HEK293 (cell line): ENCODE data around the gene PAX1.

Experiments used
- ZNF133 ChIP-seq: fragments of 450-650 bp; formaldehyde crosslinking; IDR thresholded peaks from 2 replicates; pipeline ENCODE4 v1.5.1; 2016; ENCODE audit warnings: missing biosample characterization, missing genetic modification characterization
- ZNF391 ChIP-seq: fragments of 450-650 bp; formaldehyde crosslinking; IDR thresholded peaks from 2 replicates; pipeline ENCODE4 v1.5.1; 2016; ENCODE audit warnings: low read depth, missing biosample characterization, missing genetic modification characterization, borderline replicate concordance
- ZNF510 ChIP-seq: fragments of 450-650 bp; formaldehyde crosslinking; IDR thresholded peaks from 2 replicates; pipeline ENCODE4 v1.5.1; 2018; ENCODE audit warnings: mild to moderate bottlenecking, missing genetic modification characterization, missing biosample characterization; ENCODE audit not compliant: insufficient replicate concordance
- TF ChIP-seq, protein P1 (sequence below): fragments of 450-650 bp; formaldehyde crosslinking; IDR thresholded peaks from 2 replicates; pipeline ENCODE4 v1.5.1; 2016; ENCODE audit warnings: missing biosample characterization, missing genetic modification characterization
- TF ChIP-seq, protein P2 (sequence below): fragments of 450-650 bp; formaldehyde crosslinking; IDR thresholded peaks from 2 replicates; pipeline ENCODE4 v1.5.1; 2016; ENCODE audit warnings: missing biosample characterization, missing genetic modification characterization

GRCh38 chr20:21741266-21741665 lies 35.8 kb downstream of the PAX1 start:
- TF ChIP-seq ZNF133 (no peak), ZNF391 (tag by site-specific recombination) (no peak), ZNF510 (tag by site-specific recombination) (no peak)
- TF ChIP-seq, protein P1, sequence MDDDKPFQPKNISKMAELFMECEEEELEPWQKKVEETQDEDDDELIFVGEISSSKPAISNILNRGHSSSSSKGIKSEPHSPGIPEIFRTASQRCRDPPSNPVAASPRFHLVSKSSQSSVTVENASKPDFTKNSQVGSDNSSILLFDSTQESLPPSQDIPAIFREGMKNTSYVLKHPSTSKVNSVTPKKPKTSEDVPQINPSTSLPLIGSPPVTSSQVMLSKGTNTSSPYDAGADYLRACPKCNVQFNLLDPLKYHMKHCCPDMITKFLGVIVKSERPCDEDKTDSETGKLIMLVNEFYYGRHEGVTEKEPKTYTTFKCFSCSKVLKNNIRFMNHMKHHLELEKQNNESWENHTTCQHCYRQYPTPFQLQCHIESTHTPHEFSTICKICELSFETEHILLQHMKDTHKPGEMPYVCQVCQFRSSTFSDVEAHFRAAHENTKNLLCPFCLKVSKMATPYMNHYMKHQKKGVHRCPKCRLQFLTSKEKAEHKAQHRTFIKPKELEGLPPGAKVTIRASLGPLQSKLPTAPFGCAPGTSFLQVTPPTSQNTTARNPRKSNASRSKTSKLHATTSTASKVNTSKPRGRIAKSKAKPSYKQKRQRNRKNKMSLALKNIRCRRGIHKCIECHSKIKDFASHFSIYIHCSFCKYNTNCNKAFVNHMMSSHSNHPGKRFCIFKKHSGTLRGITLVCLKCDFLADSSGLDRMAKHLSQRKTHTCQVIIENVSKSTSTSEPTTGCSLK (tag by site-specific recombination): no peak
- TF ChIP-seq, protein P2, sequence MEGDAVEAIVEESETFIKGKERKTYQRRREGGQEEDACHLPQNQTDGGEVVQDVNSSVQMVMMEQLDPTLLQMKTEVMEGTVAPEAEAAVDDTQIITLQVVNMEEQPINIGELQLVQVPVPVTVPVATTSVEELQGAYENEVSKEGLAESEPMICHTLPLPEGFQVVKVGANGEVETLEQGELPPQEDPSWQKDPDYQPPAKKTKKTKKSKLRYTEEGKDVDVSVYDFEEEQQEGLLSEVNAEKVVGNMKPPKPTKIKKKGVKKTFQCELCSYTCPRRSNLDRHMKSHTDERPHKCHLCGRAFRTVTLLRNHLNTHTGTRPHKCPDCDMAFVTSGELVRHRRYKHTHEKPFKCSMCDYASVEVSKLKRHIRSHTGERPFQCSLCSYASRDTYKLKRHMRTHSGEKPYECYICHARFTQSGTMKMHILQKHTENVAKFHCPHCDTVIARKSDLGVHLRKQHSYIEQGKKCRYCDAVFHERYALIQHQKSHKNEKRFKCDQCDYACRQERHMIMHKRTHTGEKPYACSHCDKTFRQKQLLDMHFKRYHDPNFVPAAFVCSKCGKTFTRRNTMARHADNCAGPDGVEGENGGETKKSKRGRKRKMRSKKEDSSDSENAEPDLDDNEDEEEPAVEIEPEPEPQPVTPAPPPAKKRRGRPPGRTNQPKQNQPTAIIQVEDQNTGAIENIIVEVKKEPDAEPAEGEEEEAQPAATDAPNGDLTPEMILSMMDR (tag by site-specific recombination): no peak
